ENCODE measurements around the gene NSUN3.
"Not testable (repeated sequence)": the region's sequence is repeated elsewhere in the genome, so short reads cannot be mapped to it uniquely, and the experiment has no call there.

NSUN3 gene

DNA sequence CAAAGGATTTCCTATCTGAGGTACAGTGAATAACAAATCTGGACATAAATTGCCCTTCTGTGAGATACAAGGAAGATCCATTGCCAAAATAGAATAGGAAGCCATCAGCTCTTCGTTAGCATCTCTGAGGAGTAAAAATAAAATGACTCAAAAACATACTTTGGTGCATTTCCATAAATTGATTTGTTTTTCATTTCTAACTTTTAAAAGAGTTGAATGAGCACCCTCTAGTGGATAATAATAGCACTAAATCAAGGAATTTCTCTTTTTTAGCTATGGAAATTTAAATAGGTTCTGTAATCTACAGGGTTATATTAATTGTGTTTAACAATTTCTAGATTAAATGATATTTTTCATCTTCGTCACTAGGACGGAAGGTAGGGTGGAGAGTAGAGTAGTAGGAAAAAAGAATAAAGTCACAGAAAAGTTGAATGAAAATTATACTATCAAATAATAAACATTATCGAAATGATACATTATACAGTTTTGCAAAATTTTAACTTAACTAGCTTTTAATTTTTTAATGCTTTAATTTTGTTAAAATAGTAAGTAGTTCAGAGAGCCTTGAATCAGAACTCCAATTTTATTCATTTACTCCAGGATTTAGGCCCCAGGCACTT is 6.4 kb downstream of the NSUN3 start:
- DNase-seq (ENCODE audit: low read depth in 2 of 2) = no peak

GRCh38 chr3:94070341-94070911 is 7.6 kb downstream of the NSUN3 start:
- no peak for DNase-seq (ENCODE audit: low read depth in 2 of 2)

DNA sequence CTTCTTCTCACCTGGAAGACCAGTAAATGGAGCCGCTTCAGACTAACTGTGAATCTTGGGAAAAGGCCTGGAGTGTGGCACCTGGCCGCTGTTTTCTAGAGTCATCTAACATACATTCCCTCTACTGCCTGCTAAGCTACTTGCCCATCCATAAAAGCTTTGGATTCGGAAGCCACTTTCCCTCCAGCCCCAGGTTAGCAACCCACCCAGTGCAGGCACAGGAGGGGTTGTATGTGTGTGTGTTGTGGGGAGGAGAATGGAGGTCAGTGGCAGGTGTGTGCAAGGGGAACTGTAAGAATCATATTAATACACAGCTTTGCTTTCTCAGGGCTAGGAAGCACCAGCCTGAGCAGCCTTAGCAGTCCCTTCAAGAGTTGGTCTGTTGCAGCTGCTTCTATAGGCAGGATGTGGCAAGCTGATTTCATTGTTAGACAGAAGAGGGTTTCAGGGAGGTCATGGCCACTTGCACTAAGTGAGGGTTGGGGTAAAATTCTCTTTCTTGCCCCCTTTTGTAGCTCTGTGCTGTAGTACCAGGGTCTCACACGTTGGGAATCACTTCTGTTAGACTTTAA is 8.9 kb downstream of the NSUN3 start:
- DNase-seq (ENCODE audit: low read depth in 2 of 2) = no peak

- no peak for DNase-seq (ENCODE audit: low read depth in 2 of 2)
Observed at GRCh38 chr3:94076055-94076454, 13.2 kb downstream of the NSUN3 start.

- not testable (repeated sequence) for DNase-seq (ENCODE audit: low read depth in 2 of 2)
Observed at GRCh38 chr3:94080552-94080951, 17.7 kb downstream of the NSUN3 start.

DNA sequence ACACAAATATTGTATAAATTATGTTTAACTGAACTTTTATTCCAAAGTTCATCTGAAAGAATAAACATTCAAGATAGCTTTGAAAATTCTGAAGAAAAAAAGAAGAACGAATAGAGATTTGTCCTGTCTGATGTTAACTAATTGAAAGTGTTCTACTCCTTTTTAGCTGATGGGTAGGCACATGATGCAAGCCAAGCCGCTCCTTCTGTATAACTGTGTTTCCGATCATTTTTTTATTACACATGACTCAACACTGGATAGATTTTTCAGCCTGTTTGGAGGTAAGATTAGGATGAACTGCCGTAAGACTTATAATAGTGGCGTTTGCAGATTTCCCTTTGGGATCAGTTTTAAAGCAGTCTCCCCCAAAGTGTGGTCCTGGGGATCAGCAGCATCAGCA is 19.0 kb downstream of the NSUN3 start:
- DNase-seq (ENCODE audit: low read depth in 2 of 2) = no peak

DNA sequence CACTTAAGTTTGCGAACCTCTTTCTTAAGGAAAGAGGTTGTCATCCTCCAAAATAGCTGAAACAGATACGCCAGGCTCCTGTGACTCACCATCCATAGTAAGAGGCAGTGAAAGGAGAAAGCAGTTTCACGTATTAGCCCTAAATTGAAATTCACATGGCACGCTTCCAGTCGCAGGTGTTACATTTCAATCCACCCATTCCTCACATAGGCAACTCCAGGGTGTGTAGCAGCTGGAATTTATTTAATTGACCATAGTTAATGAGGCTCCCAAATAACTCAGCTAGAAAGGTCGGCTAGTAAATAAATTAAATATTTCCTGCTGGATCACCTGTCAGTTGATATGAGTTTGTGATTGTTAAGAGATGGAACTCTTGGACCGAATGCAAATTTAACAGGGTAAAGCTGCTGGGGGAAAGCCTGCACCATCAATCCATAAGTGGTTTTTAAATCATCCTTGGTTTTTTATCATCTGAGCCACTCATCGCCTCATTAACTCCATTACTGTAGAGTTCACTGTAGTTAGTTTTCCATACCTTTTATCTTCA is 19.6 kb downstream of the NSUN3 start:
- DNase-seq (ENCODE audit: low read depth in 2 of 2) = no peak

- DNase-seq (ENCODE audit: low read depth in 2 of 2) = no peak
Observed at GRCh38 chr3:94083261-94083660, 20.4 kb downstream of the NSUN3 start.

- DNase-seq (ENCODE audit: low read depth in 2 of 2) = no peak
Observed at GRCh38 chr3:94089126-94089525, 26.3 kb downstream of the NSUN3 start.

DNA sequence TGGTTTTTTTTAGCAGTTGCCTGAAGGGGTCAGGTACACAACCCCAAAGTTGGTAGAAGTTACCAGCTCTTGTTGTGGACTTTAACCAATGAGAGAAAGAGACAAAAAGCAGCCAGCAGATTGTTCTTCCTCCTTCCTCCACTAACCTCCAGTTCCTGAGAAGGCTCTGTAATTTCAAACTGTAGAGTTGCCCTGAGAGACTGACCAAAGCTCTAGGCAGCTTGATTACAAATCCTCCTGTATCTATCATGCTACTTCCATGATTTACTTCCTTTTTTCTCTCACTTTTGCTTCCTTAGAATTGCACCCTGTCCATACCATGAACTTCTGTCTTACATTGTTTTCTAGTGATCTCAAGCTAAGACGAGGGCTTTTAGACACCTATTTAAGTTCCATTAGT is 29.2 kb downstream of the NSUN3 start:
- DNase-seq (ENCODE audit: low read depth in 2 of 2) = no peak

DNA sequence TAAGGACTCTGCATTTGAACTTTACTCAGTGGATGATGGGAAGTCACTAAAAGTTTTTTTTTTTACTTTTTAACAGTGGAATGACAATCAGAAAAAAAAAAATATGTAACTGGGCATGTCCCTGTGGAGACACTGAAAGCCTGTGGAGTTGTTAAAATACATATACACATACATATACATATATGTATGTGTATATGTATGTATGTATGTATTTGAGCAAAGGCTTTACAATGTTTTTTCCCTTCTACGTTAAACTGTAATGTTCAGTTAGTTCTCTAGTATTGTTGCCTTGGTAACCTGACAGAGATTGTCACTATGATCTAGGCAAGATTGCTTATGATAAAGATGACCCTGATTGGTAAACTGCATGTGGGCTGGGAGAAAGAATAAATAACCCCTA is 30.3 kb downstream of the NSUN3 start:
- DNase-seq (ENCODE audit: low read depth in 2 of 2) = no peak

DNA sequence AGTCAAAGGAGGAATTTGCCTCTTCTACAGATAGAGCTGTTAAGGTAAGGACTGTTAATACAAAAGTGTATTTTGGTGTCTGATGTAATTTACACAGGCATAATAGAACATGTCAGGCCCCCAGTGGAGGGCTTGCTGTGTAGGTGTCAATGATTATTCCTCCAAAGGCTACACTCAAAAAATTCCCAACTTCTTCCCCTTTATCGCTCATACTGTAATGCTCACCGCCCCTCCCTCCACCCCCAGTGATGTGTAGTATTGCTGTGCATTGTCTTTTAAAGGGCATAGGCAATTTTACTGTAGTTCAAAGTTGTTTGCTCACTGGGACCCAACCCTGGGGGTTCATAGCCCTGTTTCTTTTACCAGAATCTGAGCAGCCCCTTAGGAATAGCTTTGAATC is 32.2 kb downstream of the NSUN3 start:
- no peak for DNase-seq (ENCODE audit: low read depth in 2 of 2)

- DNase-seq (ENCODE audit: low read depth in 2 of 2) = no peak
Observed at GRCh38 chr3:94098452-94098851, 35.6 kb downstream of the NSUN3 start.

DNA sequence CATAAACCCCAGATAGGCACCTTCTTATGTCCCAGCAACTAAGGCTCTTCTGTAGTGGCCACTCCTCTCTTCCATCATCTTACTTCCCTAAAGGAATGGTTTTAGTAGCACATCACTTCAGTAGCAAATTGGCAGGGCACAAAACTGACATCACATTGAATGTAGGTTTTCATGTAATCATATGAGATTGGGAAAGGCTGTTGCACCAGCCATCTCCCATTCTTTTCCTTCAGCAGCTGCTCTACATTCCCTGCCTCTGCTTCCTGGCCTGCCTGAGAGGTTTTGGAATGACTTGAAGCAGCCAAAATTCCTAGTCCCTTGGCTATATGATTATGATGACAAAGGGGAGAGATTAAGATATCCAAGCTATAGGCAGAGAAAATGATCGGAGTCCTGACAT is 36.5 kb downstream of the NSUN3 start:
- no peak for DNase-seq (ENCODE audit: low read depth in 2 of 2)

- no peak for DNase-seq (ENCODE audit: low read depth in 2 of 2)
Observed at GRCh38 chr3:94101860-94102259, 39.0 kb downstream of the NSUN3 start.

GRCh38 chr3:94106268-94106667 is 43.4 kb downstream of the NSUN3 start:
- DNase-seq (ENCODE audit: low read depth in 2 of 2) = no peak

- DNase-seq (ENCODE audit: low read depth in 2 of 2) = not testable (repeated sequence)
Observed at GRCh38 chr3:94110232-94110631, 47.4 kb downstream of the NSUN3 start.

DNA sequence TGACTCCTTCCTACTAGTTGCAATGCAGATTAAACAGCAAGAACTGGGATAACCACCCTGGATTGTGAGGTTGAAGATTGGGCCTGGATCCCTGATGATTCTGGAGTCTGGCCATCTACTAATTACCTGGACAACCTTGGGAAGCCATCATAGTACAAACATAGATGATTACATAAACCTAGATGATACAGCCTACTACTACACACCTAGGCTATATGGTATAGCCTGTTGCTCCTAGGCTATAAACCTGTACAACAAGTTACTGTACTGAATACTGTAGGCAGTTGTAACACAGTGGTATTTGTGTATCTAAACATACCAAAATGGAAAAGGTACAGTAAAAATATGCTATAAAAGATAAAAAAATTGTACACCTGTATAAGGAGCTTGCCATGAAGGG is 48.0 kb downstream of the NSUN3 start:
- no peak for DNase-seq (ENCODE audit: low read depth in 2 of 2)

- DNase-seq (ENCODE audit: low read depth in 2 of 2) = no peak
Observed at GRCh38 chr3:94114666-94115065, 51.8 kb downstream of the NSUN3 start.

DNA sequence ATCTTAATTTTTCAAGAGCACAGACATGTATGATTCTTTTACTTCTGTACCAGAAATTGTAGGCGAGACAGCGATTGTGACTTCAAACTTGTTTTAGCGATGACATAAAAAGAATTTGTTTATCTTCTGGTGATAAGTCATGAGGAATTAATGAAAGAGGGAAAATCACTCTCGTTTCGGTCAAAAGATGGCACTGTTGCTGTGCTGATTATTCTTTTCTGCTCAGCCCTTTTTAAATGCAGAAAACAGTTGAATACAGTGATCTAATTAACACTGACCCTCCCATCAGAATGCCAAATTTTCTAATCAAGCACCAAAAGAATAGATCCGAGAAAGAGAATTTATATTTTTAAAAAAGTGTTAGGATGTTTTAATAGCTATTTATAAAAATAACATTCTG is 52.6 kb downstream of the NSUN3 start:
- no peak for DNase-seq (ENCODE audit: low read depth in 2 of 2)

- DNase-seq (ENCODE audit: low read depth in 2 of 2) = no peak
Observed at GRCh38 chr3:94117729-94118128, 54.9 kb downstream of the NSUN3 start.

DNA sequence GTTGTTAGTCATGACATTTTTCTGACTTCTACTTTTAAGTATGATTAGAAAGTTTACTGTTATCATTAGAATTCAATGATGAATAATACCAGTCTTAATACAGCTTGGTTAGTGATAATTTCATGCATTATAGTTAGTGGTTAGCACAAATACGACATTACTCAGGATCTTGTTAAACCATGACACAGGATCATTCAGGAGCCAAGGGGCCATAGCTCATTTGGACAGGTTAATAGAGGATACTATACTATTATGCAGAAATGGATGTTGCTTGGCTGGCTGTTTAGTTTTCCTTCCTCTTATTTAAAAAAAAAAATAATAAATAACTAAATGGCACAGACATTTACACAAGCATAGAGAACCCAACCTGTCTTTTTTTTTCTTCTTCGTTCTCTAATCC is 55.5 kb downstream of the NSUN3 start:
- no peak for DNase-seq (ENCODE audit: low read depth in 2 of 2)

- no peak for DNase-seq (ENCODE audit: low read depth in 2 of 2)
Observed at GRCh38 chr3:94121161-94121560, 58.3 kb downstream of the NSUN3 start.
